Ishikawa (cell line): ENCODE results near the gene HOXB4.

Source experiments
- CEBPB ChIP-seq: IDR thresholded peaks from 2 replicates; pipeline ENCODE4 v1.6.1; 2012
- CREB1 ChIP-seq: IDR thresholded peaks from 2 replicates; pipeline ENCODE4 v1.6.1; 2012; ENCODE audit warnings: low read depth
- EGR1 ChIP-seq: IDR thresholded peaks from 2 replicates; pipeline ENCODE4 v1.6.1; 2012
- EP300 ChIP-seq: IDR thresholded peaks from 2 replicates; pipeline ENCODE4 v1.6.1; 2012; ENCODE audit warnings: borderline replicate concordance
- FOXM1 ChIP-seq: IDR thresholded peaks from 2 replicates; pipeline ENCODE4 v1.6.1; 2012; ENCODE audit warnings: low read depth, borderline replicate concordance
- MAX ChIP-seq: IDR thresholded peaks from 2 replicates; pipeline ENCODE4 v1.6.1; 2012
- NFIC ChIP-seq: IDR thresholded peaks from 2 replicates; pipeline ENCODE4 v1.6.1; 2012
- RAD21 ChIP-seq: IDR thresholded peaks from 2 replicates; pipeline ENCODE4 v1.6.1; 2012; ENCODE audit warnings: low read depth
- REST ChIP-seq: IDR thresholded peaks from 2 replicates; pipeline ENCODE4 v1.6.1; 2012; ENCODE audit warnings: low read depth, mild to moderate bottlenecking
- TAF1 ChIP-seq: IDR thresholded peaks from 2 replicates; pipeline ENCODE4 v1.6.1; 2012; ENCODE audit warnings: low read depth, mild to moderate bottlenecking
- TCF12 ChIP-seq: IDR thresholded peaks from 2 replicates; pipeline ENCODE4 v1.6.1; 2012; ENCODE audit warnings: low read depth
- TEAD4 ChIP-seq: IDR thresholded peaks from 2 replicates; pipeline ENCODE4 v1.6.1; 2012
- YY1 ChIP-seq: IDR thresholded peaks from 2 replicates; pipeline ENCODE4 v1.6.1; 2012; ENCODE audit warnings: low read depth
- ZBTB7A ChIP-seq: IDR thresholded peaks from 2 replicates; pipeline ENCODE4 v1.6.1; 2012; ENCODE audit warnings: low read depth
- TF ChIP-seq, protein P1 (sequence below): IDR thresholded peaks from 2 replicates; pipeline ENCODE4 v1.6.1; 2012

The HOXB4 gene

GRCh38 chr17:48579760-48580554 lies 1.8 kb upstream of the HOXB4 start:
- TF ChIP-seq CEBPB (no peak), RAD21 (no peak), TEAD4 (no peak), EGR1 (no peak), YY1 (no peak), MAX (no peak), NFIC (no peak), TAF1 (no peak), TCF12 (no peak), ZBTB7A (no peak), EP300 (no peak), REST (no peak), CREB1 (no peak), FOXM1 (no peak)
- TF ChIP-seq, protein P1, sequence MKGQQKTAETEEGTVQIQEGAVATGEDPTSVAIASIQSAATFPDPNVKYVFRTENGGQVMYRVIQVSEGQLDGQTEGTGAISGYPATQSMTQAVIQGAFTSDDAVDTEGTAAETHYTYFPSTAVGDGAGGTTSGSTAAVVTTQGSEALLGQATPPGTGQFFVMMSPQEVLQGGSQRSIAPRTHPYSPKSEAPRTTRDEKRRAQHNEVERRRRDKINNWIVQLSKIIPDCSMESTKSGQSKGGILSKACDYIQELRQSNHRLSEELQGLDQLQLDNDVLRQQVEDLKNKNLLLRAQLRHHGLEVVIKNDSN = no peak

DNA sequence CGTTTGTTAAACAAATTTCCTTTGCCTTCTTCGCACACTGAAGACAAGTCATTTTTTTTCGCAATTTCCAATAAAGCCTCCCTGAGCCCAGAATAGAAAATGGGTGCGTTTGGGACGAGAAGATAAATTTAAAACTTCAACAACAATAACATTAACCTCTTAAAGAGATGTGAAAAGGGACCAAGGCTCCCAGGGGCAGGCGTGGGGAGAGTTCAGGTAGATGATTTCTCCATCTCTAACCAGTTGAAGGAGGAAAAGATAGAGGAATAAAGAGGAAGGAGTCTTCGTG lies 1.3 kb upstream of the HOXB4 start:
- no peak for TF ChIP-seq NFIC
- no peak for TF ChIP-seq CREB1
- TF ChIP-seq REST = no peak
- no peak for TF ChIP-seq TEAD4
- TF ChIP-seq CEBPB = no peak
- TF ChIP-seq RAD21 = no peak
- TF ChIP-seq TCF12 = no peak
- TF ChIP-seq MAX = no peak
- no peak for TF ChIP-seq ZBTB7A
- TF ChIP-seq YY1 = no peak
- no peak for TF ChIP-seq FOXM1
- no peak for TF ChIP-seq EGR1
- TF ChIP-seq, protein P1 = no peak
- TF ChIP-seq TAF1 = no peak
- TF ChIP-seq EP300 = no peak

DNA sequence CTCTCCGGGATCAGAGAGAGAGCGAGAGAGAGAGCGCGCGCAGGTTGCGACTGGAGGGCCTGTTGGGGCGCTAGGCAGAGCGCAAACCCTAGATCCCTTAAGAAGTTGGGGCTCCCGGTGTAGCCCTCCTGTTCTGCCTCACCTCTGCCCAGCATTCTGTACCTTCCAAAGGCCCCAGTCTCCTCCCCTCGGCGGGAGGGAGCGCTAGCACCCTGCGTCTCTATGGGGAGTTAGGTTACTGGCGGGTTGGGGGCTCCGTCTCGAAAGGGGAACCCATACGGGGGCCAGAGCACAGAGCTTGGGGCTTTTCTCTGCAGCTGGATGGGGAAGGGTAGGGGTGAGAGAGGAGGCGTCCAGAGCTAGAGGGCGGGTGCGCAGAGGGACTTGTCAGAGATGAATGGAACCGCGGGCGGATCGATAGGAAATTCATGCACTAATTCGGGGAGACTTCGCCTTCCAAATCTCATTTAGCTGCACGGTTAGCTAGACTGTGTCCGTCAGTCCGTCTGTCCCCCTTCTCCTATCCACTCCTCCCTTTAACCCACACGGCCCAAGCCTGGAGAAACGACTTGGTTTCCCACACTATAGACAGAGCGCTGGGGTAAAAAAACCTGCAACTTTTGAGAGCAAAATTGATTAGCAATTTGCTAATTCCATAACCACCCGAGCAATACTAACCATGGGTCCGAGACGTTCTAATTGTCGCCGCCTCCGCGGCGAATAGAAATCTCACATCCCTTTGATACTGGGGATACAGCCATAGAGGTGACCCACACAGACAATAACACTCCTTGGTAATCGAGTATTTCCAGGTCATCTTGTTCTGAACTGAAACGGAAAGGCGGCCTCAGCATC lies 693 bp upstream of the HOXB4 start:
- TF ChIP-seq TEAD4 (no peak), TAF1 (no peak), RAD21 (no peak), MAX (no peak)

DNA sequence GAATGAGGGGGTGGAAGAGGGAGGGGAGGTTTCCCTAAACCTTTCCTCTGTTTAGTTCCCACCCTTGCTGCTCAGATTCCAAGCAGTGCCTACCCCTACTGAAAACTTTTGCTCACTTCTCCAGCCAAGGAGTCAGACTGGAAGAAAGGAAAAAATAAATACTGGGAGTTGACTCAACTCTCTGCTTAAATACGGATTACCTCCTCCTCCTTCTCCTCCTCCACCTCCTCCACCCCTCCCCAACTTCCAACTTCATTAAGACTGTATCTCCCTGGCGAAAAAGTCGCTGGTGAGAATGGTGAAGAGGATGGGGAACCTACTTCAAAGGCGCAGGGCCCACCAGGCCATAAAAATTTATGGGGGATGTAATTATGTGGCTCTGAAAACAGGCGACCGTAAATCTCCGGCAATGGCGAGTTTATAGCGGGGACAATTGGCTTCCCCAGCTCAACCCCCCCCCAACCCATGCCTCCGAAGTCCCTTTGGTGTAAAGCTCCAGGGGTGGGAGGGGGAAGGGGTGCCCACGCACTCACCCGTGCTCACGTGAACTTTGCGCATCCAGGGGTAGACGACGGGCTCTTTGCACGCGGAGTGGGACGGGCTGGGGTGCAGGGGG lies 712 bp downstream of the HOXB4 start:
- TF ChIP-seq, protein P1 = no peak
- TF ChIP-seq NFIC (peak; percentile 39; the same call in 1 of the 2 replicates), EGR1 (peak; percentile 40; the same call in 1 of the 2 replicates), TEAD4 (0 out of 2 replicates have a peak, but pooled peaks have one; percentile 11), ZBTB7A (no peak), EP300 (peak; percentile 62)
